ENCODE data around the gene COQ4.
A peak's percentile ranks its signal among the peaks of the same experiment; 100 is the strongest.
"Not testable (repeated sequence)": the region's sequence is repeated elsewhere in the genome, so short reads cannot be mapped to it uniquely, and the experiment has no call there.

COQ4 gene

GRCh38 chr9:128304136-128304970 is 18.3 kb upstream of the COQ4 start:
- DNase-seq: no peak

GRCh38 chr9:128304971-128305288 is 17.7 kb upstream of the COQ4 start:
- DNase-seq: no peak

GRCh38 chr9:128309551-128309950 is 13.1 kb upstream of the COQ4 start:
- DNase-seq: no peak

GRCh38 chr9:128310461-128310860 is 12.2 kb upstream of the COQ4 start:
- DNase-seq: no peak

- DNase-seq: no peak
These were observed 7.9 kb upstream of the COQ4 start for GRCh38 chr9:128314697-128315096.

GRCh38 chr9:128316421-128316820 is 6.2 kb upstream of the COQ4 start:
- DNase-seq: no peak

GRCh38 chr9:128317629-128318028 is 5.0 kb upstream of the COQ4 start:
- no peak for DNase-seq

- DNase-seq: no peak
These were observed 1.3 kb upstream of the COQ4 start for GRCh38 chr9:128321343-128321742.

- DNase-seq: no peak
These were observed 698 bp upstream of the COQ4 start for GRCh38 chr9:128321879-128322403.

- no peak for DNase-seq
These were observed 632 bp downstream of the COQ4 start for GRCh38 chr9:128323212-128323730.

GRCh38 chr9:128323791-128324190 is 1.2 kb downstream of the COQ4 start:
- no peak for DNase-seq

- no peak for DNase-seq
These were observed 1.8 kb downstream of the COQ4 start for GRCh38 chr9:128324401-128324800.

GRCh38 chr9:128325629-128326028 is 3.0 kb downstream of the COQ4 start:
- DNase-seq: no peak

GRCh38 chr9:128333451-128333869 is 10.8 kb downstream of the COQ4 start:
- no peak for DNase-seq

- DNase-seq: no peak
These were observed 12.5 kb downstream of the COQ4 start for GRCh38 chr9:128335161-128335560.

- DNase-seq: no peak
These were observed 13.3 kb downstream of the COQ4 start for GRCh38 chr9:128335914-128336313.

- no peak for DNase-seq
These were observed 15.3 kb downstream of the COQ4 start for GRCh38 chr9:128337936-128338335.

GRCh38 chr9:128338852-128339614 is 16.4 kb downstream of the COQ4 start:
- not testable (repeated sequence) for DNase-seq

GRCh38 chr9:128339761-128340690 is 17.4 kb downstream of the COQ4 start, which contains the start of gene SLC27A4:
Gene SLC27A4 (plus strand): TSS chr9:128340527. CDS start chr9:128343133, 2,606 bp downstream.
- DNase-seq: peak; percentile 68

- DNase-seq: no peak
These were observed 18.2 kb downstream of the COQ4 start for GRCh38 chr9:128340691-128341434.

- DNase-seq: peak; percentile 32
These were observed 18.8 kb downstream of the COQ4 start for GRCh38 chr9:128341435-128341849.
